Activated CD4-positive, alpha-beta T cell treated with anti-CD3 and anti-CD28 coated beads, Interleukin-2, amount 50 U/mL, for 48 hours (primary cell): ENCODE data around the gene STKLD1.
"Not testable (repeated sequence)": the region's sequence is repeated elsewhere in the genome, so short reads cannot be mapped to it uniquely, and the experiment has no call there.

Experiments used
- DNase-seq, 2 experiments: peaks; one replicate each; pipeline ENCODE4 v3.0.0-alpha.2; 2020

Gene STKLD1

DNA sequence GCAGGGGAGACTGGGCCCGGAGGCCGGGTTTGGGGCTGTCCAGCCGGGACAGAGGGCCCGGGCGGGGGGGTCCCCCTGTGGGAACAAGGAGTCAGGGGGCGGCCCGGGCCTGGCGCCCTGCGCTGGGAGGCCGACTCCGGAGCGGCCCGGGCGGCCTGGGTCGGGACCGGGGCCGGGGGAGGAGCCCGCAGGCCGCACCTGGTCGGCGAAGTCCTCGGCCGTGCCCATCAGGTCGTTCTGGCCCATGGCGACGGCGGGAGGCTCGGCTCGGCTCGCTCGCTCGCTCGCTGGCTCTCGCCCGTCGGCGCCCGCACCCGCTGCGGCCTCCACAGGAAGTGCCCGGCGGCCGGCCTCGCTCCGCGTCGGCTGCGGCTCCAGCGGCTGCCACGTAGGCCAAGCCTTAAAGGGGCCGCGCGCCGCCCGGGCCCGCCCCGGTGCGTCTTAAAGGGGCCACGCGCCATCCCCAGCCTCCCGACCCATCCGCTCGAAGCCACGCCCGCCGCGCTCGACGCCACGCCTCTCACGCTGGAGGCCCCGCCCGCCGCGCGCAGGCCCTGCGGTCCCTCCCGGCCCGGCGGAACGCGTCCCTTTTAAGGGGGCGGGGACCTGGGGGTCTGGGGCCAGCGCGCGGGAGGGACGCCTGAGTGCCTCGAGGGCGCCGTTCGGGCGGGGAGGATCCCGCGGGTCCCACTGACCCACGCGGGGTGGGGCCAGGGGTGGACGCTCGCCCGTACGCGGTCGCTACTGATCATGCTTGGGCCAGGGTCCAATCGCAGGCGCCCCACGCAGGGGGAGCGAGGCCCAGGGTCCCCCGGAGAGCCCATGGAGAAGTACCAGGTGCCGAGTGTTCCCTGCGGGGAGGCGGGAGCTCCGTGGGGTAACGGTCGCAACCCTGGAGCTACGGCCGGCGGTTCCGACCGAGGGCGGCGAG lies at the start of gene STKLD1, which contains the start of gene SURF4:
STKLD1 (plus strand) TSS at position 643 of the 931 bp plus-strand sequence; CDS start at position 751, 108 bp downstream.
SURF4 (minus strand) TSS at position 337 of the 931 bp plus-strand sequence; CDS start at position 246, 91 bp downstream.
- DNase-seq = peak; percentile 96 to 97

DNA sequence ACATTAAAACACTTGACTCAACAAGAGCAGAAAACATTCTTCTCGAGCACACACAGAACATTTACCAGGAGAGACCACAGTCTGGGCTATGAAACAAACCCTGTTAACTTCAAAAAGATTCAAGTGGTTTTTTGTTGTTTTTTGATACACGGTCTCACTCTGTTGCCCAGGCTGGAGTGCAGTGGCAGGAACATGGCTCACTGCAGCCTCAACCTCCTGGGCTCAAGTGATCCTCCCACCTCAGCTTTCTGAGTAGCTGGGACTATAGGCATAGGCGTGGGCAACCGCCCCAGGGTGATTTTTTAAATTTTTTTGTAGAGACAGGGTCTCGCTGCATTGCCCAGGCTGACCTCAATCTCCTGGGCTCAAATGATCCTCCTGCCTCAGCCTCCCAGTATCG lies 49.1 kb upstream of the STKLD1 start:
- not testable (repeated sequence) for DNase-seq

DNA sequence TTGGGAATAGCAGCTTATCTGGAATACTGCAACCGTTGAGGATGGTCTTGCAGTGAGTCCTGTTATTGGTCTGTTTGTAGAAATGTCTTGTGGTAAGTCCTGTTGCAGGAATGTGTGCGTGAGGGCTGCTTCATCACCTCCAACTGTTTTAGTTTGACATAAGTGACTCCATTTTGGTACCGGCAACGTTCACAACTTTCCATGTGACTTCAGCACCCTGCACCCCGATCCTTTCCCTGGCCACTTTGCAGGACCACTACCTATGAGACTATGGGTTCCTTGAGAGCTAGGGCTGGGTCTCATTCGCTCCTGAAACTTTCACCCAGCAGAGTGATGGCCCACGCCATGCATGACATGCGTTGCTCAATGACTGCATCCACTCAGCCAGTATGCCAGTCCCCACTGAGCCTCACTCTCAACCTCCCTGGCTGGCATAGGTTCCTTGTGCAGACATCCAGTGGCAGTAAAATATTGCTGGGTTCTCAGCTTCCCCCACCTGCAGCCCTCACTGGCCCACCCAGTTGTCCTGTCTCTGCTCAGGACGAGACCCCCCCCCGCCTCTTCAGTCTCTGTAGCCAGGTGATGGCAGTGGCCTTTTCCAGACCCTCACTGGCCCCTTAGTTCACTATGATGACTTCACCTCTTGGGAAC lies 48.2 kb upstream of the STKLD1 start:
- no peak for DNase-seq

DNA sequence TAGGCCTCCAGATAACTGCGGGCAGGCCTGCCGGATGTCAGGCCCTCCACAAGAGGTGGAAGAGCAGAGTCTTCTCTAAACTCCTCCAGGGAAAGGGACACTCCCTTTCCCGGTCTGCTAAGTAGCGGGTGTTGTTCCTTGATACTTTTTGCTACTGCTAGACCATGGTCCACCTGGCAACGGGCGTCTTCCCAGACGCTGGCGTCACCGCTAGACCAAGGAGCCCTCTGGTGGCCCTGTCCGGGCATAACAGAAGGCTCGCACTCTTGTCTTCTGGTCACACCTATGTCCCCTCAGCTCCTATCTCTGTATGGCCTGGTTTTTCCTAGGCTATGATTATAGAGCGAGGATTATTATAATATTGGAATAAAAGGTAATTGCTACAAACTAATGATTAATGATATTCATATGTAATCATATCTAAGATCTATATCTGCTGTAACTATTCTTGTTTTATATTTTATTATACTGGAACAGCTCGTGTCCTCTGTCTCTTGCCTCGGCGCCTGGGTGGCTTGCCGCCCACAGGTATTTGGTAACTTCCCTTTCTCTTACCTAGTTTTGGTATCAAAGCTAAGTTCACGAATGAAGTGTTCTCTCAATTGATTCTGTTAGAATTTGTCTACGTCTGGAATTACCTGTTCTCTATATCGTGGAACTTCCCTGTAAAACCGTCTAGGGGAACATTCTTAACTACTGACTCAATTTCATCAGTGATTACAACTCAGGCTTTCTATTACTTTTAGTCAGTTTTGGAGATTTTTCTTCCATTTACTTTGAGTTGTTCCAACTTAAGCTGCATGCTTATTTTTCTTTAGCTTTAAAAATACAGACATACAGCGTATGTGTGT lies 46.6 kb upstream of the STKLD1 start:
- DNase-seq = not testable (repeated sequence)

DNA sequence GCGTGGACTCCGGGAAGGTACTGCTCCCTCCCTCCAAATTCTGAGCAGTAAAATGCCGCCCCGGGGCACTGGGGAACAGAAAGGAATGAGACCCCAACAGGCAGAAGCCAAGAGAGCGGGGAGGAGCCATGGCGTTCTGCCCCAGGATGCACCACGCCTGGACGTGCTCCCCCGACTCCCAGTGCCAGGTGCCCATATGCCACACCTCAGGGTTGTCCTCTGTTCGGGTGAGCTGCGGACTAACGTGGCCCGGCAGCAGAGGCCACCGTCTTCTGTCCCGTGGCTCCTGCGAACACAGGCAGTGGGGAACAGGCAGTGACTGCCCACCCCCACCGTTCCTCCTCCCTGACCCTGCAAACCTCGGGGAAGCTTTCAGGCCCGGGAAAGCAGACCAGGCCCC lies 44.9 kb upstream of the STKLD1 start:
- DNase-seq = no peak

DNA sequence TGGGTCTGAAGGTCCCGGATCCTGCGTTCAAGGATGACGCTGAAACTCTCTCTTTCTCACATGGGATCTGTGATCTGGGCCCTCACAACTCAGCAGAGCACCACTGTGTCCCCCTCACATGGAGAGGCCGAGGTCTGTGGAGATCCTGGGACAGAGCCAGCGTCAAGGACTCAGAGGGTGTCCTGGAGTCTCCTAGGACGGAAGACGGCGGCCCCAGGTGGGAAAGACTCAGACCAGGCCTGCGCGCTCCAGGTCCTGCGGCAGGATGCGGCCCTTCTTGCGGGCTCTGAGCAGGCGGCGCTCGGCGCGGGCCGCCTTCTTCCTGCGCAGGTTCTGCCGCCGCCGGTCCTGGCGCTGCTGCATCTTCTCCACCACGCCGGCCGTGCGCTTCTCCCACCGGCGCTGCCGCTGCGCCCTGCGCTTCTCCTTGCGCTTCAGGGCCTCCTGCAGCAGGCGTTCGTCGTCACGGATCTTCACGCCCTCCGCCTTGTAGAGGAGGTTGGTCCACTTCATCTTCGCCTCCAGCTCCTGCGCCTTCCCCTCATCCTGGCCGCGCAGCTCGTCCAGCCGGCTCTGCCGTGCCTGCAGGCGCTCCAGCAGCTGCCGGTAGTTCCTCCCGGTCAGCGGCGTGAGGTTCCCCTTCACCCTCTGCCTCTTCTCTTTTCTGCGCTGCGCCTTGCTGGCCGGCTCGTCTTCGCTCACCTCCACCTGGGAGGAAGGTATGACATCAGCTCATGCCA lies 44.4 kb upstream of the STKLD1 start:
- no peak for DNase-seq

DNA sequence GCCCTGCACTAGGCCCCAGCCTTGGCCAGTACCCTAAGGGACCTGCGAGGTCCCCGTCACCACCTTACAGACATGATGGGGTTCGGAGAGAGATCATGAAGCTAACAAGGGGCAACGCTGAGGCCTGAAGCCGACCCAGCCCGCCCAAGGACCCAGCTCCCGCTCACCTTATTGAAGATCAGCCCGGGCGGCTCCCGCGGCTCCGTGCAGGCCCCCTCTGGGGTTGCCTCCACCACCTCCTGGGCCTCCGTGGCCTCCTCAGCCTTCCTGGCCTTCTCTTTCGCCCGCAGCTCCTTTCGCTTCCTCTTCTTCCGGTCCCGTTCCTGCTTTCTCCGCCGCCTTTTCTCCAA lies 43.8 kb upstream of the STKLD1 start:
- no peak for DNase-seq

DNA sequence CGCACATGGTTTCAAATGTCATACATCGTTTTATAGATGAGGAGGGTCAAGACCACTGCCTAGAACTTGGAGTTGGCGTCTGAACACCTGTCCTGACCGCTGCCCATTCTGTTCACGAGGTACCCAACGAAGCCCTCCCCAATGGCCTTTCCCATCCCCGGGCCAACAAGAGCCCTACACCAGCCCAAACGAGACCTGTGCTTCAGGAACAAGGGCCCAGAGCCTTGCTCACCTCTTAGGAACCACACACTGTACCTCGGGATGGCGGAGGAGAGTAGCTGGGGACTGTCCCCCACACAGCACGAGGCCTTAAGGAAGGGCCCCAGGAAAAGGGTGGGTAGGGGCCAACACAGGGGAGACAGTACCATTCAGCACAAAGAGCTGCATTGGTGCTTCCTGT lies 43.2 kb upstream of the STKLD1 start:
- DNase-seq = no peak

DNA sequence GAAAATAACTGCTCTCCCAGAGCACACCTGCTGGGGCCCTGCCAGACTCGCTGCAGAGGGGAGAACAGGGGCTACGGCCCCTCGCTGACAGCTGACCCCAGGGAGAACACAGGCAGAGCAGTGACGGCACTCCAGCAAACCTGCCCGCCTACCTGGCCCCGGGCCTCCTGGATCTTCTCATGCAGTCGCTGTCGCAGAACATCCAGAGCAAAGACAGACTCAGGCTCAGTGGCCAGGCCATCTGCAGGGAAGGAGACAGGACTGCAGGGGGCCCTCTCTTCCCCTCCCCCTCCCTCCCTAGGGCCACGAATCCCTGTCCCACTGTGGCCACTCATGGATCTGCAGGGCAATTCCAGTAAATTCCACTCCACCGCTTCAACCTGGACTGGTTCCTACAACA lies 42.6 kb upstream of the STKLD1 start:
- no peak for DNase-seq

DNA sequence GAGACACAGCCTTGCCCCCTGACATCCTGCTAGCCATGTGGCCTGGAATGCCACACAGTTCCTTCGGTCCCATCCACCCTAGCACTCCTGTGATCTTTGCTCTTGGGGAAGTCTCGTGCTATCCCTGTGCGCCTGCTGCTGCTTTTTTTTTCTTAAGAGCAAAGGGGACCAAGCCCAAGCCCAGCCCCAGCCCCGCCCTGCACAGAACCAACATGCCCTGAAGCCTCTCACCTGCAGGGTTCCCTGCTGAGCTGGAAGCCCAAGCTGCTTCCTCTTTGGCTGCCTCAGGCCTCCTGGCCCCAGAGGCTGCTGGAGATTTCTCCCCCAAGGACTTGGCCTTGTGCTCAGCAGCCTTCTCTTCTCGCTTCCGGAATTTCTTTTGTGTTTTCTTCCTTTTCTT lies 42.0 kb upstream of the STKLD1 start:
- DNase-seq = no peak

DNA sequence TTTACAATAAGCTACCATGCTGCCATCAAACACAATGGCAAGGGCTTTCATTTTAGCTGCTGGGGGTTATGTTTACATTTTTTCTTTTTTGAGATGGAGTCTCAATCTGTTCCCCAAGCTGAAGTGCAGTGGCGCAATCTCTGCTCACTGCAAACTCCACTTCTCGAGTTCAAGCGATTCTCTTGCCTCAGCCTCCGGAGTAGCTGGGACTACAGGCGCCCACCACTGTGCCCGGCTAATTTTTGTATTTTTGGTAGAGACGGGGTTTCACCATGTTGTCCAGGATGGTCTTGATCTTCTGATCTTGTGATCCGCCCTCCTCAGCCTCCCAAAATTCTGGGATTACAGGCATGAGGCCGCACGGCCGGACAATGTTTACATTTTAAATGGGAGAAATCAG lies 41.3 kb upstream of the STKLD1 start:
- not testable (repeated sequence) for DNase-seq

DNA sequence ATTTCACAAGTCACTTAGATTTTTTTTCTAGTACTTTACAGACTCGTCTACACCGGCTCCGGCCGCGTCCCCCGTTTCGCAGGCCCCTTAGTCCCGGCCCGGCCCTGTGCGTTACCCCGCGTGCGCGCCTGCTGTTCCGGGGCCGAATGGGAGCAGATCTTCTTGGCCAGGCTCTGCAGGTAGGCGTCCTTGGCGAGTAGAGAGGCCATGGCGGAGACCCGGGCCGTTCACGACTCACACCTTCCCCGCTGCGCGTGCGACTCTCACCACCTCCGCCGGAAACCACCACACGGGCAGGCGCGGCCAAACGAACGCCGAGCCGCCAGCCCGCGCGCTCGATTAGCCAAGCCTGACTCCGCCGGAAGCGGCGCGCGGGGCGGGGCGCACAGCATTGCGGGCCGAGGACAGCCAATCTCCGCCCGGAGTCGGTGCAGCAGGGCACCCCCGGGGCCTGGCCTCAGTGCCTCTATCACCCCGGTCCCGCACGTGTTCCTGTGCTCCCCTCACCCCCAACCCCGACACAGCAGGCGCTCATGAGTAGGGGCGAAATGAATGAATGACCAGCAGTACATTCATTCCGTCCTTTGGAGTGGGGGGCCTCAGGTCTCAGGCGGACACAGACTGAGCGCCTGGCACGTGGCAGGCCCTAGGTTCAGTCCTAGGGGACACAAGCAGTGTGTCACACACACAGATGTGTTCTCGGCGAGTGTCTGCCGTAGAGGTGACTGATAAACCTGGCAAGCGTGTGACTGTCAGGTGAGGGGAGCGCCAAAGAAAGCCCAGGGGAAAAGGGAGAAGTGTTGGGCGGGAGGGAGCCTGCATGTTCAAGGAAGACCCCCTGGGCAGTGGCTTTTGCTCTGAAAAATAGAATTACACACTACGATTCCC lies 40.0 kb upstream of the STKLD1 start, which contains the start of gene SURF6:
SURF6 (minus strand) TSS at position 265 of the 888 bp plus-strand sequence; CDS start at position 209, 56 bp downstream.
- DNase-seq = peak; percentile 93 to 95

DNA sequence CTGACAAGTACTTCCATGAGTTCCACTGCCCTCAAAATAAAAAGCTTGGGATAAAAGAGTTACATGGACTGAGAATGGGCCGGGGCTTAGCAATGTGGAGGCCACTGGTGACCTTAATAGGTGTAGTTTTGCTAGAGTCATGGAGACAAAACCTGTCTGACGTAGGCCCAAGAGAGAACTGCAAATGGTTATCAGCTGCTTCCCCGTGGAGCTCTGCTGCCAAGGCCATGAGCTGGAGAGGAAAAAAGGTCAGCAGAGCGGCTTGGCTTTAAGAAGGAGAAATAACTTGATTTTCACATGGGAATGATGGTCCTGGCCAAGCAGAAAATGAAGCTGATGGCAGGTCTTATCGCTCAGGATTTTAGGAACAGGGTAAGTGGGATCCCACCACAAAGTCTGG lies 36.5 kb upstream of the STKLD1 start:
- DNase-seq = no peak

DNA sequence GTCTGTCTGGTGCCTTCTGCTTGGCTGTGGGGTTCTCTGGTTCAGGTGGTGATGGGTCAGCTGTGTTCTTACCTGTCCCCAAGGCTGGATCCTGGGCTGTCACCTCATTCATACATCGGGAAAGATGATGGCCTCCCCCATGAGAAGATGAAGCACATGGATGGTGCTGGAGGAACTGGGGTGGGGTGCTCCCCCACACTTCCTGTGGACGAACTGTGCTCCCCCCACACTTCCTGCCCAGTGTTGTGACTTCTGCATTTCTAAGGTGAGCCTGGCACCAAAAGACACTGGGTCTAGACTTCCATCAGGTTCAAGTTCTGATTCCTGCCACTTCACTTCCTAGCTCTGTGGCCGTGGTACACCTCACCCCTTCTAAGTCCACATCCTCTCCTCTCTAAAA lies 35.9 kb upstream of the STKLD1 start:
- DNase-seq = no peak

DNA sequence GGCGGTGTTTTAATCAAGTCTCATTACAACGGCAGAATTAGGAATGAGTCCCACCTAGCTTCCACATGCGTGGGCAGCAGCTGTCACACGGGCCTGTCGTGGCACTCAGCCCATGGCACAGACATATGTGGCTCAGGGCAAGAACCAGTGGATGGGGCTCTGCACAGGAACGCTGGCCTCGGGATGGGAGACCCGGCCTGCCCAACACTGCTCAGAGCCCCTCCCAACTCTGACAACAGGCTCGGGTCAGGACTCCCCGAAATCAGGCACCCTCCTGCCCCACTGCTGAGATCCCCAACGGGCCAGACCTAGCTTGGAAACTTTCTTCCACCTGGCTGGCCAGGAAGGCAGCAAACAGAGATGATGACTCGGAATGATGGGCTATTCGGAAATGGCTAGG lies 35.2 kb upstream of the STKLD1 start:
- DNase-seq = no peak

DNA sequence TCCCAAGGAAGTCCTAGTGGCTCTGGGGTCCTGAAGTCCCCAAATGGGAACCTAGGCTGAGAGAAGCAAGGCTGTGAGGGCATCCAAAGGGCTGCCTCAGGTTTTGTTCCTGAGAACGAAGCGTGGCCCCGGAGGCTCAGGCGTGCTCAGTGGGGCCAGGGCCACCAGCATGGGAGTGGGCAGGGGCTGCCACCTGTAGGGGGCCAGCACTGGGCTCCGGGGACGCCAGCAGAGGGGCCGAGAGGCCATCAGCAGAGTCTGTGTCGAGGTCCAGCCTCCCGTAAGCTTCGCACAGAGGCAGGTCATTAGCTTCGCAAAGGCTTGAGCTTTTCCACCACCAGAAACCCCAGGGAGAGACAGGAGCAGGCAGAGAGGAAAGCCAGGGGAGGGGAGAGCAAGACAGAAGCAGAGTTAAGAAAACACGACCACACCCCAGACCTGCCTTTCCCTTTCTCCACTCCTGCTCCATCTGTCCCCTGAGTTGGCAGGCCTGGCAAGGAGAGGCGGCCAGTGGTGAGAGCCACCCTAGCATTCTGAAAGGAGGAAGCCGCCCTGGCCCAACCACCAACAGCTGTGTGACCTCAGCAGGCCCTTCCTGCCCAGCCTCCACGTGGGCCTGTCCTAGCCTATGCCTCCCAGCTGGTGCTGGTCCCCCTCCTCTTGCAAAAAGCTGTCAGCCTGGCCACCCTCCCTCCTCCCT lies 34.6 kb upstream of the STKLD1 start:
- DNase-seq = no peak

DNA sequence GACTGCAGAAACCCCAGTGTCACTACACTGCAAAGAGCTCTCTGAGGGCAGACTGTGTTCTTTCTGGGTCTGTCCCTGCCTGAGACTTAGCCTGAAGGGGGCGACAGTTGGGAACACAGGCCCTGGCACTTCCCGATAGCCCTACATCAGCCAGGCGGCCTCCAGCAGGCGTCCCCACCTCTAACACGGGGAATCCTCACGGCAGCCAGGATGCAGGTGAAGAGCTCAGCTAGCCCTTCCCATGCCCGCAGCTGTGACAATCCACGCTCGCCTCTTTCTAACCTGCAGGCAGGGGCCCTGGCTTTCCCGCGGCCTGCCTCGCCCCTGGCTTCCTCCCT lies 34.1 kb upstream of the STKLD1 start:
- no peak for DNase-seq

DNA sequence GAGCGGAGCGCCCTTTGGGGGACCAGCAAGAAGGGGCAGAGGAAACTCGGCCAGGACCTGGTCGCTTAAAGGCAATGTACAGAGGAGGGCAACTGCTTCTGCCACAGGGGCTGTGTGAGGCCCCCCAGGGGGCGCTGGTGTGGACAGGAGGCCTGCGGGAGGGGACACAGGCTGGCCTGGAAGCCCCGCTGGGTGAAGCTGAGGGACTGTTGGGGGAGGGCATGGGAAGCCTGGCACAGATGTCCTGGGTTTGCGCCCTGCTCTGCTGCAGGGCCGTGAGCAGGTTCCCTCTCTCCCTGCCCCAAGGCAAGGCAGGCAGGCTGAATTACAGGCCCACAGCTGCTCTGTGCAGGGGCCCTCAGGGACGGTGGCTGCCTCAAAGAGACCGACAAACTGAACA lies 33.6 kb upstream of the STKLD1 start:
- no peak for DNase-seq

DNA sequence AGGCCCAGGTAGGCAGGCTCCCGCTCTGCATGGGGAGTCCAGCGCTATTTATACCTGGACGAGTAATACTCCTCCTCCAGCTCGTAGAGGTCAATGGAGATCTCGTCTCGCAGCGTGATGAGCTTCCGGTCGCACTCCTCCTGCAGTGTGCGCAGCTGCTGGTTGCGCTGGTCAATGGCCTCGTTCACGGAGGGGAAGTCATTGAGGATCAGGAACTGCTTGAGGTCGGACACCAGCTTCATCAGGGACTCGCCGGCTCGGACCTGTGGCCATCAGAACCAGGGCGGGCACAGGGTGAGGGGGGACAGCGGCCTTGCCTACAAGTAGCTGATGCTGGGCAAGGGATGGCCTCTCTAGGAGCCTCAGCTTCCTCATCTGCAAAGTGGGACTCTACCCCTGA lies 32.1 kb upstream of the STKLD1 start:
- DNase-seq = no peak

DNA sequence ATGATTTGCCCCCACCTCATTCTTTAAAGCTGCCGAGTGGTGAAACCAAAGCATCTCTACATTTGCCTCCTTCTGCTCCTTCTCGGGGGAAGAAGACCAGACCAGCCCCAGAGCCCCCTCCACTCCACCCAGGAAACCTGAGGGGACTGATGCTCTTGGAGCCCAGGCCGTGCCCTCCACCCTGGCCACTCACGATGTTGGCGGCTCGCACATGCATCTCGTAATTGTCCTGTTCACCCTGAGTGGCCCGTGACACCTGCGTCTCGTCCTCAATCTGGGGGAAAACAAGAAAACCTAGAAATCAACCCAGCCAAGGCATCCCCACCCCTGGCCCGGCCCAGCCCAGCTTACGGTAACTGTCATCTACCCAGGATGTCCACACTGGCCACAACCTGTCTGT lies 31.2 kb upstream of the STKLD1 start:
- no peak for DNase-seq

DNA sequence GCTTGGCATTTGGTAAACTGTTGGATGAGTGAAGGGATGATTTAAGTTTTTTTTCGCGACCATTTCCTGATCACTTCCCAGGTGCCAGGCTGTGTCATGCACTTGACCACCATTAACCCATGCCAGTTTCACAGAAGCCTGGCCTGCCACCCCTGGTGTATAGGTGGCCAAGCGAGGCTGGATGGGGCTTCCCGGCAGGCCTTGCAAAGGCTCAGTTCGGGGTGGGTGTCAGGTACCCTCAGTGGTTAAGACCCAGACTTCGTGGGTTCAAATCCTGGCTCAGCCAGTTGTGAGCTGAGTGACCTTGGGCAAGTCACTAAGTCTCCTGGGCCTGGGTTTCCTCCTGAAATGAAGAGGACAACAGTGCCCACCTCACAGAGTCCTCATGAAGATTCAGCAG lies 30.6 kb upstream of the STKLD1 start:
- DNase-seq = no peak
